ENCODE measurements around the gene MS4A8.

GRCh38 chr11:60731586-60731985 lies 32.2 kb downstream of the MS4A8 start:
- TF ChIP-seq POLR2A (IDR thresholded peaks at IDR 0.05) (no peak), CTCF (IDR thresholded peaks at IDR 0.05) (no peak)

Data from Peyer's patch (tissue), 4 donors.